HG02840 (cell line): ENCODE data around the gene TM6SF1.
A peak's percentile ranks its signal among the peaks of the same experiment; 100 is the strongest.
"Not testable (repeated sequence)": the region's sequence is repeated elsewhere in the genome, so short reads cannot be mapped to it uniquely, and the experiment has no call there.

Experiments used
- ATAC-seq: cut with Tn5 transposase; IDR thresholded peaks from one replicate; pipeline ENCODE4 v1.9.1; 2021; ENCODE audit warnings: mild to moderate bottlenecking, moderate library complexity, moderate number of reproducible peaks; ENCODE audit not compliant: unreplicated experiment, low FRiP score

Gene TM6SF1

GRCh38 chr15:83106994-83107840 lies at the start of gene TM6SF1:
TM6SF1 (plus strand) TSS chr15:83107645; CDS start chr15:83107681, 36 bp downstream.
- no peak for ATAC-seq

- no peak for ATAC-seq
Measured at GRCh38 chr15:83057696-83058376, 49.6 kb upstream of the TM6SF1 start.

GRCh38 chr15:83061680-83062079 lies 45.8 kb upstream of the TM6SF1 start:
- no peak for ATAC-seq

- no peak for ATAC-seq
Measured at GRCh38 chr15:83062768-83063180, 44.7 kb upstream of the TM6SF1 start.

- no peak for ATAC-seq
Measured at GRCh38 chr15:83063551-83063950, 43.9 kb upstream of the TM6SF1 start.

- ATAC-seq = no peak
Measured at GRCh38 chr15:83064859-83065258, 42.6 kb upstream of the TM6SF1 start.

- ATAC-seq = no peak
Measured at GRCh38 chr15:83065431-83065830, 42.0 kb upstream of the TM6SF1 start.

- no peak for ATAC-seq
Measured at GRCh38 chr15:83066034-83066733, 41.3 kb upstream of the TM6SF1 start.

GRCh38 chr15:83066734-83067637 lies 40.5 kb upstream of the TM6SF1 start, which contains the start of gene BTBD1:
BTBD1 (minus strand) TSS chr15:83067252; CDS start chr15:83067151, 101 bp downstream.
- peak; percentile 82 for ATAC-seq

GRCh38 chr15:83067638-83067962 lies 39.8 kb upstream of the TM6SF1 start:
- no peak for ATAC-seq

- no peak for ATAC-seq
Measured at GRCh38 chr15:83068054-83068453, 39.4 kb upstream of the TM6SF1 start.

- not testable (repeated sequence) for ATAC-seq
Measured at GRCh38 chr15:83069211-83069642, 38.2 kb upstream of the TM6SF1 start.

- ATAC-seq = no peak
Measured at GRCh38 chr15:83077491-83078230, 29.8 kb upstream of the TM6SF1 start.

GRCh38 chr15:83078712-83079111 lies 28.7 kb upstream of the TM6SF1 start:
- no peak for ATAC-seq

GRCh38 chr15:83081256-83082014 lies 26.0 kb upstream of the TM6SF1 start:
- ATAC-seq = no peak

- no peak for ATAC-seq
Measured at GRCh38 chr15:83082730-83083386, 24.6 kb upstream of the TM6SF1 start.

GRCh38 chr15:83085461-83085860 lies 22.0 kb upstream of the TM6SF1 start:
- not testable (repeated sequence) for ATAC-seq
